Neuronal stem cell (in vitro differentiated cells): ENCODE data around the gene TDG.

Source experiments
- DNase-seq: peaks from one replicate; pipeline ENCODE4 v3.0.0-alpha.2; 2013; ENCODE audit warnings: low spot score
- H2AFZ ChIP-seq: one replicate; pipeline ENCODE4 v1.6.1; 2013; ENCODE audit warnings: mild to moderate bottlenecking, low read length, inconsistent platforms
- H2AK5ac ChIP-seq: 2 replicates; pipeline ENCODE4 v1.6.1; 2013; ENCODE audit warnings: low read depth, mild to moderate bottlenecking, inconsistent platforms, low read length, moderate library complexity, mixed read lengths
- H2BK120ac ChIP-seq: 2 replicates; pipeline ENCODE4 v1.6.1; 2013; ENCODE audit warnings: low read depth, mild to moderate bottlenecking, inconsistent platforms, low read length, moderate library complexity, mixed read lengths
- H2BK12ac ChIP-seq: one replicate; pipeline ENCODE4 v1.6.1; 2013; ENCODE audit warnings: low read length, inconsistent platforms
- H2BK15ac ChIP-seq: 2 replicates; pipeline ENCODE4 v1.6.1; 2013; ENCODE audit warnings: mild to moderate bottlenecking, low read length, inconsistent platforms, mixed read lengths
- H2BK5ac ChIP-seq: one replicate; pipeline ENCODE4 v1.6.1; 2013; ENCODE audit warnings: inconsistent platforms, mild to moderate bottlenecking, low read length, moderate library complexity
- H3K14ac ChIP-seq: one replicate; pipeline ENCODE4 v1.6.1; 2013; ENCODE audit warnings: low read length, inconsistent platforms
- H3K18ac ChIP-seq: 2 replicates; pipeline ENCODE4 v1.6.1; 2013; ENCODE audit warnings: low read length, inconsistent platforms
- H3K23ac ChIP-seq: 2 replicates; pipeline ENCODE4 v1.6.1; 2013; ENCODE audit warnings: low read depth, mild to moderate bottlenecking, mixed read lengths, low read length, inconsistent platforms; ENCODE audit not compliant: poor library complexity
- H3K27ac ChIP-seq: replicated peaks from 3 replicates; pipeline ENCODE4 v1.5.1; 2013; ENCODE audit warnings: low read length, inconsistent platforms
- H3K27me3 ChIP-seq, 3 experiments: 2 replicates each; pipeline ENCODE4 v1.6.1; 2013; ENCODE audit warnings: low read length in 3 of 3, mild to moderate bottlenecking in 2 of 3, inconsistent platforms in 1 of 3, low read depth in 1 of 3, mixed read lengths in 1 of 3, moderate library complexity in 1 of 3; ENCODE audit not compliant: control insufficient read depth in 3 of 3, insufficient read depth in 3 of 3
- H3K36me3 ChIP-seq, 2 donors: replicated peaks in 1 of 2; 2 replicates each; pipeline ENCODE4 v1.6.1; 2013; ENCODE audit warnings: low read length in 2 of 2; ENCODE audit not compliant: control insufficient read depth in 2 of 2, insufficient read depth in 2 of 2
- H3K4ac ChIP-seq: 2 replicates; pipeline ENCODE4 v1.6.1; 2013; ENCODE audit warnings: inconsistent platforms, mild to moderate bottlenecking, low read length, moderate library complexity
- H3K4me1 ChIP-seq, 2 donors: 1 replicate in 1 of 2; 2 replicates in 1 of 2; pipeline ENCODE4 v1.6.1; 2013; ENCODE audit warnings: low read length in 2 of 2, low read depth in 1 of 2; ENCODE audit not compliant: control insufficient read depth in 2 of 2, insufficient read depth in 1 of 2
- H3K4me2 ChIP-seq: one replicate; pipeline ENCODE4 v1.6.1; 2013; ENCODE audit warnings: mild to moderate bottlenecking, low read length, inconsistent platforms; ENCODE audit not compliant: insufficient read depth, poor library complexity, severe bottlenecking
- H3K4me3 ChIP-seq, 2 donors: 2 replicates each; pipeline ENCODE4 v1.5.1; 2013; ENCODE audit warnings: low read length in 2 of 2, mild to moderate bottlenecking in 2 of 2, inconsistent platforms in 1 of 2, moderate library complexity in 1 of 2
- H3K79me1 ChIP-seq: one replicate; pipeline ENCODE4 v1.6.1; 2013; ENCODE audit warnings: low read depth, mild to moderate bottlenecking, inconsistent platforms, low read length, moderate library complexity
- H3K9ac ChIP-seq: one replicate; pipeline ENCODE4 v1.6.1; 2013; ENCODE audit warnings: mild to moderate bottlenecking, low read depth, low read length, inconsistent platforms; ENCODE audit not compliant: poor library complexity
- H3K9me3 ChIP-seq, 2 donors: replicated peaks in 1 of 2; 2 replicates each; pipeline versions ENCODE3 to v1.6.1; 2013; ENCODE audit warnings: low read length in 2 of 2, mild to moderate bottlenecking in 2 of 2, inconsistent platforms in 1 of 2, low read depth in 1 of 2, mixed read lengths in 1 of 2, moderate library complexity in 1 of 2; ENCODE audit not compliant: control insufficient read depth in 2 of 2, insufficient read depth in 1 of 2
- H4K8ac ChIP-seq: one replicate; pipeline ENCODE4 v1.6.1; 2013; ENCODE audit warnings: low read depth, mild to moderate bottlenecking, inconsistent platforms, low read length, moderate library complexity
- H4K91ac ChIP-seq: one replicate; pipeline ENCODE4 v1.6.1; 2013; ENCODE audit warnings: low read length, low read depth, mild to moderate bottlenecking, inconsistent platforms; ENCODE audit not compliant: poor library complexity
- WGBS, 2 donors: extraction: QIAGEN DNeasy Blood & Tissue Kit; methylation state at CpG; one replicate each; pipeline ENCODE4 v1.1.7; 2013; ENCODE audit warnings: missing lambda C conversion rate in 2 of 2, mixed read lengths in 1 of 2; ENCODE audit not compliant: insufficient read length in 2 of 2, insufficient replicate concordance in 1 of 2; ENCODE audit errors: extremely low coverage in 2 of 2; 5-methylcytosine and 5-hydroxymethylcytosine counted together

The TDG gene

DNA sequence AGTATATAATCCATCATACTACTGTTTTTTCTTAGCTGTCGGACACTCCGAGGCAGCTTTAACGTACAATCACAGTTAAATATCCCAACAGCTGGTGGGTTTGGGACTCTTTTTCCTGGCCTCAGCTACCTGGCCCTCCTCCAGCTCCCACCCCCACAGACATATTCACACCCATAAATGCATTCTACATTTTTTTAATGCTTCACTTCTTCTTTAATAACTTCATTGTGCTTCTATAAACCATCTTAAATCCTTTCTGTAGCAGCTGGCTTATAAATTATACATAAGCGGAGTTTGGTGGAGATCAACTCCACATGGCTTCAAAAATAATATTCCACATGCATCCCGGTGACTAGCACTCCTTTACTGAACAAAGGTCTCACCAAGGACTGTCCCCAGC lies 33.3 kb downstream of the TDG start:
- no peak for DNase-seq
- Histone ChIP-seq H3K23ac (no peak overlapping the region), H3K79me1 (no peaks in the 10 kb centered on the region), H2AK5ac (no peak overlapping the region), H3K27me3 (peaks cover 0 to 6% (median 0%) of the 10 kb centered on the region in 3 experiments), H3K27ac (no peak overlapping the region), H3K4me2 (no peak overlapping the region), H4K8ac (no peak overlapping the region), H3K4ac (no peak overlapping the region), H3K36me3 (no peaks in the 10 kb centered on the region), H2BK120ac (no peak overlapping the region), H4K91ac (no peak overlapping the region), H2AFZ (no peak overlapping the region), H3K4me3 (no peak overlapping the region), H2BK15ac (no peak overlapping the region), H3K14ac (no peak overlapping the region), H2BK5ac (no peak overlapping the region), H3K9me3 (no peaks in the 10 kb centered on the region), H2BK12ac (no peak overlapping the region), H3K9ac (no peak overlapping the region), H3K18ac (no peak overlapping the region), H3K4me1 (no peaks in the 10 kb centered on the region)
- WGBS, 2 donors, result no CpG with 5 or more reads among the region's 5 CpGs

DNA sequence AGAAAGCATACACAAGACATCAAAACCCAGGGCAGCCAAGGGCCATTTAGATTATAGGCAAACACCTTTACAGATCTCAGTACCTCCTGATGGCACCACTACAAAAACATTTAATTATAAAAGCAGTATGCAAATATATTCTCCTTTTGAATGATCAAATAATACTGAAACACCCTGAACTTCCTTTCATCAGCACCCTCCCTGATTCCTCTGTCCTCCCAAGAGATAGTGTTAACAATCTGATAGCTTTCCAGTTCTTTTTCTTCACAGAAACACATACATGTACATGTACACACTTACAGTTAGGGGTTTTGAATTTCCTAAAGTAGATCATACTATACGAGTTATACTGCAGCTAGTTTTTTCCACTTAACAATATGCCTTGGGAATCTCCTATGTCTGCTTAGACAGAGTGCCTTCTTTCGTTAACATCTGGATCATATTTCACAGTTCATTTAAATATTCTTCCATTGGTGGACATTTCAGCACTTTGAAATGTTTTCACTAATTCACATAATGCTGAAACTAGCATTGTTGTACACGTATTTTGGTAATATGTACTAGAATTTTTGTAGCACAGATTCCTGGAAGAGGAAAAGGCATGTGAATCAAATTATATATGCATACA lies 35.2 kb downstream of the TDG start:
- H3K9ac ChIP-seq, result no peak overlapping the region
- H4K91ac ChIP-seq, result no peak overlapping the region
- no CpG with 5 or more reads among the region's 3 CpGs for WGBS, 2 donors
- no peak overlapping the region for H3K4ac ChIP-seq
- H2BK15ac ChIP-seq, result no peak overlapping the region
- no peak overlapping the region for H2BK5ac ChIP-seq
- no peaks in the 10 kb centered on the region for H3K27me3 ChIP-seq
- H3K4me1 ChIP-seq, result no peaks in the 10 kb centered on the region
- H3K4me2 ChIP-seq, result no peak overlapping the region
- H4K8ac ChIP-seq, result no peak overlapping the region
- no peak overlapping the region for H2BK120ac ChIP-seq
- H3K4me3 ChIP-seq, result no peak overlapping the region
- no peak overlapping the region for H2AFZ ChIP-seq
- H3K36me3 ChIP-seq, result no peaks in the 10 kb centered on the region
- no peak overlapping the region for H3K23ac ChIP-seq
- no peak overlapping the region for H2AK5ac ChIP-seq
- H2BK12ac ChIP-seq, result no peak overlapping the region
- no peak for DNase-seq
- H3K27ac ChIP-seq, result no peak overlapping the region
- H3K18ac ChIP-seq, result no peak overlapping the region
- no peaks in the 10 kb centered on the region for H3K9me3 ChIP-seq
- no peak overlapping the region for H3K14ac ChIP-seq
- H3K79me1 ChIP-seq, result no peaks in the 10 kb centered on the region

- no peak overlapping the region for H2BK5ac ChIP-seq
- H3K9ac ChIP-seq, result no peak overlapping the region
- no peak overlapping the region for H4K91ac ChIP-seq
- H2AK5ac ChIP-seq, result no peak overlapping the region
- H3K18ac ChIP-seq, result no peak overlapping the region
- no peak overlapping the region for H3K27ac ChIP-seq
- H3K14ac ChIP-seq, result no peak overlapping the region
- no peak overlapping the region for H2BK120ac ChIP-seq
- H2BK15ac ChIP-seq, result no peak overlapping the region
- no peak overlapping the region for H4K8ac ChIP-seq
- H3K4me1 ChIP-seq, result no peaks in the 10 kb centered on the region
- H3K9me3 ChIP-seq, result no peaks in the 10 kb centered on the region
- H3K79me1 ChIP-seq, result no peaks in the 10 kb centered on the region
- no peaks in the 10 kb centered on the region for H3K27me3 ChIP-seq
- no peaks in the 10 kb centered on the region for H3K36me3 ChIP-seq
- DNase-seq, result no peak
- no peak overlapping the region for H2BK12ac ChIP-seq
- no peak overlapping the region for H3K4me2 ChIP-seq
- no peak overlapping the region for H3K4me3 ChIP-seq
- H3K23ac ChIP-seq, result no peak overlapping the region
- H3K4ac ChIP-seq, result no peak overlapping the region
- H2AFZ ChIP-seq, result no peak overlapping the region
- WGBS, 2 donors, result no CpG with 5 or more reads among the region's 3 CpGs
Observed at GRCh38 chr12:104002686-104003085, 37.0 kb downstream of the TDG start.

DNA sequence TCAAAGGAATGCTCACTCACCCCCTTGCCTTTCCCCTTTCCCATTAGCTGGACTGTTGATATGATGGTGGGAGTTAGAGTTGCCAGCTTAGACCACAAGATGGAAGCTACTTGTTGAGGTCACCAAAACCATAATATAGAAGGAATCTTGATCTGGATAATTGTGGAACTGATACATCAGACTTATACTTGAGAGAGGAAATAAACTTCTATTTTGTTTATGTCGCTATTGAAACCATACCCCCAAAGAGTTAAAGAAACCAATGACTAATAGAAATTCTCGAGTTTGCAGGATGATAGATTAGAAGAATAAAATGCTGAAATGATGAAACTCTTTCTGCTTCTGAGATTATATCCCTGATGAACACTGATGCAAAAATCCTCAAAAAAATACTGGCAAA lies 37.9 kb downstream of the TDG start:
- Histone ChIP-seq H3K4me1 (no peaks in the 10 kb centered on the region), H3K27ac (no peak overlapping the region), H3K9me3 (no peaks in the 10 kb centered on the region), H3K4ac (no peak overlapping the region), H3K14ac (no peak overlapping the region), H3K36me3 (no peaks in the 10 kb centered on the region), H4K8ac (no peak overlapping the region), H3K18ac (no peak overlapping the region), H2AFZ (no peak overlapping the region), H2AK5ac (no peak overlapping the region), H3K4me2 (no peak overlapping the region), H2BK15ac (no peak overlapping the region), H3K9ac (no peak overlapping the region), H3K23ac (no peak overlapping the region), H3K27me3 (no peaks in the 10 kb centered on the region), H2BK5ac (no peak overlapping the region), H3K79me1 (no peaks in the 10 kb centered on the region), H3K4me3 (no peak overlapping the region), H2BK120ac (no peak overlapping the region), H4K91ac (no peak overlapping the region), H2BK12ac (no peak overlapping the region)
- no peak for DNase-seq
- WGBS, 2 donors, result no CpG with 5 or more reads among the region's 2 CpGs
